Smooth muscle cell (in vitro differentiated cells): ENCODE data around the gene PLEKHG4B. TPM values are rescaled to one million over a fixed set of nuclear protein-coding genes. Genes with fewer than 3 reads are reported as not detected.
"Not testable (repeated sequence)": the region's sequence is repeated elsewhere in the genome, so short reads cannot be mapped to it uniquely, and the experiment has no call there.

Experiments
- DNase-seq: peaks from one replicate; lab custom pipeline; 2025; ENCODE audit not compliant: unreplicated experiment; lab: John Stamatoyannopoulos, UW
- H2AFZ ChIP-seq: fragments of 200-600 bp; sonication (generic); 2 replicates; pipeline ENCODE4 v1.6.0; 2016; ENCODE audit warnings: antibody characterized with exemption, low read depth, mild to moderate bottlenecking
- H3F3A ChIP-seq: fragments of 200-600 bp; sonication (generic); 2 replicates; pipeline ENCODE4 v1.6.0; 2017; ENCODE audit warnings: antibody characterized with exemption, low read depth
- H3K27ac ChIP-seq: fragments of 200-600 bp; sonication (generic); 2 replicates; pipeline ENCODE4 v1.5.1; 2016; ENCODE audit warnings: low read depth, mild to moderate bottlenecking
- H3K27me3 ChIP-seq: fragments of 200-600 bp; sonication (generic); 2 replicates; pipeline ENCODE4 v1.6.1; 2016; ENCODE audit warnings: low read depth, mild to moderate bottlenecking
- H3K36me3 ChIP-seq: fragments of 200-600 bp; sonication (generic); 2 replicates; pipeline ENCODE4 v1.5.1; 2016; ENCODE audit warnings: low read depth
- H3K4me1 ChIP-seq: fragments of 200-600 bp; sonication (generic); 2 replicates; pipeline ENCODE4 v1.5.1; 2016; ENCODE audit warnings: low read depth
- H3K4me2 ChIP-seq: fragments of 200-600 bp; sonication (generic); 2 replicates; pipeline ENCODE4 v1.6.0; 2016; ENCODE audit warnings: mild to moderate bottlenecking
- H3K4me3 ChIP-seq: fragments of 200-600 bp; sonication (generic); 2 replicates; pipeline ENCODE4 v1.5.1; 2016; ENCODE audit warnings: mild to moderate bottlenecking
- H3K79me2 ChIP-seq: fragments of 200-600 bp; sonication (generic); 2 replicates; pipeline ENCODE4 v1.6.0; 2016; ENCODE audit warnings: low read depth, mild to moderate bottlenecking
- H3K9ac ChIP-seq: fragments of 200-600 bp; sonication (generic); 2 replicates; pipeline ENCODE4 v1.6.0; 2016; ENCODE audit warnings: low read depth
- H3K9me3 ChIP-seq: fragments of 200-600 bp; sonication (generic); replicated peaks from 2 replicates; pipeline ENCODE4 v1.5.1; 2016; ENCODE audit warnings: low read depth
- H4K20me1 ChIP-seq: fragments of 200-600 bp; sonication (generic); 2 replicates; pipeline ENCODE4 v1.6.0; 2016; ENCODE audit warnings: low read depth
- WGBS: methylation state at CpG from one replicate; pipeline ENCODE4 v1.1.7; 2016; ENCODE audit warnings: low lambda C conversion rate; 5-methylcytosine and 5-hydroxymethylcytosine counted together
- polyA plus RNA-seq: library from polyadenylated mRNA; unstranded; fragments of >200 nt; fragmentation: Nextera tagmentation; extraction: Ambion mirVana; gene quantifications from 2 replicates; pipeline ENCODE4 v1.2.1, GENCODE V29; 2016
- total RNA-seq: library from RNA; depleted of rRNA; stranded (reverse); fragments of >200 nt; gene quantifications from 2 replicates; pipeline ENCODE4 v1.2.3, GENCODE V29; 2014
- TF ChIP-seq, protein P1 (sequence below): fragments of 200-600 bp; sonication (generic); IDR thresholded peaks from 2 replicates; pipeline ENCODE4 v1.5.1; 2017; ENCODE audit warnings: borderline replicate concordance, mild to moderate bottlenecking, antibody characterized with exemption; ENCODE audit not compliant: insufficient read depth, poor library complexity, severe bottlenecking

The PLEKHG4B gene
- total and polyA plus RNA-seq, 2 experiments from 2014 or later, result 6.3 to 12.1 TPM

DNA sequence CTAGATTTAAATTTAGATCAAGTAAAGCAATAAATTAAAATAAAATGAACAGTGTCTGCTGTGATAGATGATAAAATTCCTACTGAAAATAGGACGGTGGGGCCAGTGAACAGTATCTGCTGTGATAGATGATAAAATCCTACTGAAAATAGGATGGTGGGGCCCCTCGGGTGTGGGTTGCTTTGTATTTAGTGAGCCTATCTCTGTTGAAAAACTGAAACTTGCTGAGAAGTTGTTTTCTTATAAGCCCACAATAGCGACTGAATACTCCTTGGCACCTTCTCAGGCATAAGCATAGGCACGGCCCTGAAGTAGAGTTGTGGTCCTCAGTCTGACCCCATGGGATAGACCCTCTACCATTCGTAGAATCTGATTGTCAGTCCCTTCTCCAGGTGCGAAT is 131.8 kb downstream of the PLEKHG4B start:
- Histone ChIP-seq H3K27me3 (no peaks in the 10 kb centered on the region), H3K79me2 (peaks cover 52% of the 10 kb centered on the region), H3K4me2 (no peak overlapping the region), H4K20me1 (peaks cover 63% of the 10 kb centered on the region), H3F3A (no peaks in the 10 kb centered on the region), H3K4me3 (no peak overlapping the region), H3K9me3 (no peaks in the 10 kb centered on the region), H3K9ac (no peak overlapping the region), H2AFZ (no peak overlapping the region), H3K36me3 (peaks cover 9% of the 10 kb centered on the region), H3K4me1 (peaks cover 12% of the 10 kb centered on the region), H3K27ac (no peak overlapping the region)
- WGBS, result 96% methylated on average over 6 of the region's 6 CpGs
- no peak for DNase-seq
- TF ChIP-seq, protein P1, sequence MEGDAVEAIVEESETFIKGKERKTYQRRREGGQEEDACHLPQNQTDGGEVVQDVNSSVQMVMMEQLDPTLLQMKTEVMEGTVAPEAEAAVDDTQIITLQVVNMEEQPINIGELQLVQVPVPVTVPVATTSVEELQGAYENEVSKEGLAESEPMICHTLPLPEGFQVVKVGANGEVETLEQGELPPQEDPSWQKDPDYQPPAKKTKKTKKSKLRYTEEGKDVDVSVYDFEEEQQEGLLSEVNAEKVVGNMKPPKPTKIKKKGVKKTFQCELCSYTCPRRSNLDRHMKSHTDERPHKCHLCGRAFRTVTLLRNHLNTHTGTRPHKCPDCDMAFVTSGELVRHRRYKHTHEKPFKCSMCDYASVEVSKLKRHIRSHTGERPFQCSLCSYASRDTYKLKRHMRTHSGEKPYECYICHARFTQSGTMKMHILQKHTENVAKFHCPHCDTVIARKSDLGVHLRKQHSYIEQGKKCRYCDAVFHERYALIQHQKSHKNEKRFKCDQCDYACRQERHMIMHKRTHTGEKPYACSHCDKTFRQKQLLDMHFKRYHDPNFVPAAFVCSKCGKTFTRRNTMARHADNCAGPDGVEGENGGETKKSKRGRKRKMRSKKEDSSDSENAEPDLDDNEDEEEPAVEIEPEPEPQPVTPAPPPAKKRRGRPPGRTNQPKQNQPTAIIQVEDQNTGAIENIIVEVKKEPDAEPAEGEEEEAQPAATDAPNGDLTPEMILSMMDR, result no peak

DNA sequence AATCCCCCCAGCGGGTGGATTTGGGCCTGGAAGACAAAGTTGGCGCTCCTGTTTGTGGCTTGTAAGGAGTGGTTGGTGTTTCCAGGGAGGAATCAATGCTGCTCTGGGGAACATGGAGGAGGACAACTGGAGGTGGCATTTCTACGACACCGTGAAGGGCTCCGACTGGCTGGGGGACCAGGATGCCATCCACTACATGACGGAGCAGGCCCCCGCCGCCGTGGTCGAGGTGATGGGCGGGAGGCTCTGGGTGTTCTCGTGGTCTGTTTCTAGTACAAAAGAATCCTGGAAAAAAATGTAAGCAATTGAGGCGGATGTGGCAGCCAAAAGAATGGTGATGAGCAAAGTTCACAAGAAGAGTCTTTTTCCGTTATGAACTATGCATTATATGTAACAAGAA is 133.4 kb downstream of the PLEKHG4B start:
- H3K4me2 ChIP-seq, result no peak overlapping the region
- no peak for DNase-seq
- H3K27me3 ChIP-seq, result no peaks in the 10 kb centered on the region
- H3F3A ChIP-seq, result no peaks in the 10 kb centered on the region
- peaks cover 36% of the 10 kb centered on the region for H3K79me2 ChIP-seq
- peaks cover under 1% of the 10 kb centered on the region for H3K4me1 ChIP-seq
- 97% methylated on average over 14 of the region's 14 CpGs for WGBS
- no peak overlapping the region for H2AFZ ChIP-seq
- H4K20me1 ChIP-seq, result peaks cover 52% of the 10 kb centered on the region
- peaks cover 19% of the 10 kb centered on the region for H3K36me3 ChIP-seq
- H3K9me3 ChIP-seq, result no peaks in the 10 kb centered on the region
- no peak overlapping the region for H3K27ac ChIP-seq
- H3K4me3 ChIP-seq, result no peak overlapping the region
- no peak overlapping the region for H3K9ac ChIP-seq
- TF ChIP-seq, protein P1, result no peak

DNA sequence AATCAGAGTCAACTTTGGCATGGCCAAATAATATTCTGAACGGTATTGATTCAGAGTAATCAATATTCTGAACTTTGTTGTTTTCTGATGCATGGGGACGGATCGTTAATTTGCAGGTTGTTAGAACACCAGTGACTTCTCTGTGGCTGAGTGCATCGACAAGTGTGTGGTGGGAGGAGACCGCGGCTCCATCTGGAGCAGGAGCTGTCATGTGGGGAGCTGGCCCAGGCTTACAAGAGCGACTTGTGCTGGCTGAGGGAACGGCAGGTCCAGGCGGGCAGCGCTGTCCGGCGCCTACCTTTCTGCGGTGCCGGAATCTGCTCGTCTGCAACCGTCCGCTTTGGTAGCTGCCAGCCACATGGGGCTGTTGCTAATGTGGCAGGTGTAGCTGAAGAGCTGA is 135.4 kb downstream of the PLEKHG4B start:
- H3K79me2 ChIP-seq, result peaks cover 16% of the 10 kb centered on the region
- not testable (repeated sequence) for DNase-seq

DNA sequence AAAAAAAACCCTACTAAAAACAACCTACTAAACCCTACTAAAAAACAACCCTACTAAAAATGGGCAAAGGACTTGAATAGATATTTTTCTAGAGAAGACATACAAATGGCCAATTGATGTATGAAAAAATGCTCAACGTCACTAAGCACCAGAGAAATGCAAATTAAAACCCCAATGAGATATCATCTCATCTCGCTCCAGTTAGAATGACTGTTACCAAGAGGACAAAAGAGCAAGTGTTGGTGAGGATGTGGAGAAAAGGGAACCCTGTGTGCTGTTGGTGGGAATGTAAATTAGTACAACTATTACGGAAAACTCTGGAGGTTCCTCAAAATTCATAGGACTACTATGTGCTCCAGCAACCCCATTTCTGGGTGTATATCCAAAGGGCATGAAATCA is 136.9 kb downstream of the PLEKHG4B start:
- Histone ChIP-seq H3K36me3 (peaks cover 19% of the 10 kb centered on the region), H3K79me2 (peaks cover 2% of the 10 kb centered on the region), H3K4me3 (no peak overlapping the region), H3K27ac (no peak overlapping the region), H3K9me3 (no peaks in the 10 kb centered on the region), H3K9ac (no peak overlapping the region), H3K27me3 (no peaks in the 10 kb centered on the region), H3K4me1 (no peaks in the 10 kb centered on the region), H3K4me2 (no peak overlapping the region), H4K20me1 (peaks cover 16% of the 10 kb centered on the region), H2AFZ (no peak overlapping the region), H3F3A (no peaks in the 10 kb centered on the region)
- 98% methylated on average over 3 of the region's 3 CpGs for WGBS
- TF ChIP-seq, protein P1, result no peak
- no peak for DNase-seq

More for the DNA sequence above, 135.4 kb downstream of the PLEKHG4B start:
- H3K4me2 ChIP-seq, H3K4me1 ChIP-seq, H3F3A ChIP-seq, H3K9ac ChIP-seq, H3K4me3 ChIP-seq, H3K9me3 ChIP-seq, H3K27me3 ChIP-seq, H2AFZ ChIP-seq, H3K27ac ChIP-seq: not testable (repeated sequence)
- peaks cover 19% of the 10 kb centered on the region for H3K36me3 ChIP-seq
- WGBS, result over 99% methylated on average over 17 of the region's 17 CpGs
- peaks cover 31% of the 10 kb centered on the region for H4K20me1 ChIP-seq
